H1 (cell line): ENCODE data around the gene RAB9B. TPM values are rescaled to one million over a fixed set of nuclear protein-coding genes. Genes with fewer than 3 reads are reported as not detected.

ENCODE experiments used
- CTCF ChIA-PET: fragments of 300-600 bp; sonication (Branson Sonifier 250); formaldehyde crosslinking; loops from one replicate; lab custom pipeline; 2021; ENCODE audit not compliant: partially characterized antibody; lab: Charles Lee
- POLR2A ChIA-PET: fragments of 300-600 bp; sonication (Branson Sonifier 250); formaldehyde crosslinking; loops from one replicate; lab custom pipeline; 2021; ENCODE audit warnings: inconsistent platforms; ENCODE audit not compliant: partially characterized antibody; lab: Charles Lee
- DNase-seq, 2 experiments: peaks; one replicate each; pipeline versions ENCODE4 v3.0.0 to v3.0.0-alpha.2; 2010 to 2022; ENCODE audit warnings: low spot score in 2 of 2, low read depth in 1 of 2, mixed read lengths in 1 of 2
- FAIRE-seq: peaks from 2 replicates; lab custom pipeline; 2011; peaks lifted over from hg19 to GRCh38; lab: Jason Lieb, UNC
- H2AFZ ChIP-seq: 2 replicates; pipeline ENCODE4 v1.8.1; 2012; ENCODE audit warnings: low read length, inconsistent platforms
- H2AK5ac ChIP-seq: 2 replicates; pipeline ENCODE4 v1.6.1; 2013; ENCODE audit warnings: low read depth, low read length
- H2BK120ac ChIP-seq: replicated peaks from 2 replicates; pipeline ENCODE3; 2013; ENCODE audit warnings: low read depth, low read length, inconsistent platforms
- H2BK12ac ChIP-seq: 2 replicates; pipeline ENCODE4 v1.6.1; 2013; ENCODE audit warnings: low read depth, low read length
- H2BK15ac ChIP-seq: 2 replicates; pipeline ENCODE4 v1.6.1; 2013; ENCODE audit warnings: low read length
- H2BK20ac ChIP-seq: 2 replicates; pipeline ENCODE4 v1.6.1; 2013; ENCODE audit warnings: low read length
- H2BK5ac ChIP-seq: 2 replicates; pipeline ENCODE4 v1.6.1; 2013; ENCODE audit warnings: low read depth, low read length
- H3K14ac ChIP-seq: 2 replicates; pipeline ENCODE4 v1.6.1; 2013; ENCODE audit warnings: inconsistent platforms; ENCODE audit not compliant: insufficient read length
- H3K18ac ChIP-seq: 2 replicates; pipeline ENCODE4 v1.6.1; 2013; ENCODE audit warnings: low read length; ENCODE audit errors: extremely low read depth
- H3K23ac ChIP-seq: 2 replicates; pipeline ENCODE4 v1.6.1; 2013; ENCODE audit warnings: inconsistent platforms; ENCODE audit not compliant: insufficient read length
- H3K23me2 ChIP-seq: 2 replicates; pipeline ENCODE4 v1.6.1; 2013; ENCODE audit warnings: low read depth, low read length
- H3K27ac ChIP-seq: 2 replicates; pipeline ENCODE4 v1.6.1; 2011; ENCODE audit warnings: low read depth, low read length, inconsistent platforms
- H3K27me3 ChIP-seq, 4 experiments: replicated peaks in 1 of 4; 1 replicate in 1 of 4; 2 replicates in 3 of 4; pipeline versions ENCODE4 v1.6.1 to v1.8.1; 2011 to 2013; ENCODE audit warnings: low read length in 3 of 4, mild to moderate bottlenecking in 3 of 4, inconsistent platforms in 2 of 4, mixed read lengths in 2 of 4, moderate library complexity in 1 of 4; ENCODE audit not compliant: control insufficient read depth in 3 of 4, insufficient read depth in 3 of 4; ENCODE audit errors: extremely low read depth in 1 of 4
- H3K36me3 ChIP-seq, 4 experiments: 2 replicates each; pipeline versions ENCODE4 v1.6.1 to v1.8.1; 2011 to 2013; ENCODE audit warnings: mild to moderate bottlenecking in 4 of 4, low read length in 3 of 4, moderate library complexity in 2 of 4, control low read depth in 1 of 4, inconsistent platforms in 1 of 4; ENCODE audit not compliant: insufficient read depth in 4 of 4, control insufficient read depth in 2 of 4
- H3K4ac ChIP-seq: replicated peaks from 2 replicates; pipeline ENCODE3; 2013; ENCODE audit warnings: low read length, low read depth, mixed read lengths, inconsistent platforms; ENCODE audit not compliant: insufficient read length
- H3K4me1 ChIP-seq, 4 experiments: replicated peaks in 1 of 4; 1 replicate in 1 of 4; 2 replicates in 3 of 4; pipeline versions ENCODE4 v1.6.1 to v1.8.1; 2011 to 2013; ENCODE audit warnings: low read length in 3 of 4, inconsistent platforms in 2 of 4, mixed read lengths in 1 of 4; ENCODE audit not compliant: insufficient read depth in 4 of 4, control insufficient read depth in 3 of 4
- H3K4me2 ChIP-seq, 2 experiments: 2 replicates each; pipeline versions ENCODE4 v1.6.1 to v1.8.1; 2011 to 2013; ENCODE audit warnings: low read depth in 2 of 2, low read length in 2 of 2, control low read depth in 1 of 2, inconsistent platforms in 1 of 2, mild to moderate bottlenecking in 1 of 2; ENCODE audit not compliant: insufficient read depth in 1 of 2
- H3K4me3 ChIP-seq, 4 experiments: fragments of 200-600, 300-600 bp in 1 of 4; sonication (generic), shearing (Covaris generic), sonication (Bioruptor Twin) in 1 of 4; 2 replicates each; pipeline versions ENCODE4 v1.5.1 to v1.8.1; 2011 to 2016; ENCODE audit warnings: low read length in 4 of 4, low read depth in 3 of 4, control low read depth in 2 of 4, inconsistent platforms in 2 of 4, mild to moderate bottlenecking in 2 of 4, mixed read lengths in 1 of 4, moderate library complexity in 1 of 4; ENCODE audit not compliant: insufficient read depth in 2 of 4; ENCODE audit errors: extremely low read depth in 1 of 4
- H3K56ac ChIP-seq: replicated peaks from 2 replicates; pipeline ENCODE3; 2013; ENCODE audit warnings: low read depth, mild to moderate bottlenecking, mixed read lengths, low read length, inconsistent platforms; ENCODE audit not compliant: insufficient read length
- H3K79me1 ChIP-seq: 2 replicates; pipeline ENCODE4 v1.6.1; 2013; ENCODE audit warnings: low read depth, low read length, control low read depth
- H3K79me2 ChIP-seq, 2 experiments: 2 replicates each; pipeline versions ENCODE4 v1.6.1 to v1.8.1; 2012 to 2013; ENCODE audit warnings: low read length in 2 of 2, mild to moderate bottlenecking in 2 of 2, inconsistent platforms in 1 of 2; ENCODE audit not compliant: insufficient read depth in 2 of 2, control insufficient read depth in 1 of 2
- H3K9ac ChIP-seq, 4 experiments: replicated peaks in 1 of 4; 1 replicate in 1 of 4; 2 replicates in 3 of 4; pipeline versions ENCODE4 v1.6.1 to v1.8.1; 2011 to 2013; ENCODE audit warnings: low read depth in 3 of 4, low read length in 3 of 4, control low read depth in 2 of 4, mild to moderate bottlenecking in 2 of 4, moderate library complexity in 2 of 4, inconsistent platforms in 1 of 4; ENCODE audit errors: extremely low read depth in 1 of 4
- H3K9me3 ChIP-seq, 2 experiments: 2 replicates each; pipeline versions ENCODE4 v1.6.1 to v1.8.1; 2012 to 2013; ENCODE audit warnings: mild to moderate bottlenecking in 2 of 2, moderate library complexity in 2 of 2, control low read depth in 1 of 2, inconsistent platforms in 1 of 2, low read depth in 1 of 2, low read length in 1 of 2, mixed read lengths in 1 of 2; ENCODE audit not compliant: insufficient read depth in 2 of 2
- H4K20me1 ChIP-seq, 2 experiments: replicated peaks in 1 of 2; 2 replicates each; pipeline versions ENCODE3 to v1.8.1; 2011 to 2013; ENCODE audit warnings: inconsistent platforms in 2 of 2, low read length in 2 of 2, mild to moderate bottlenecking in 1 of 2; ENCODE audit not compliant: insufficient read depth in 2 of 2, control insufficient read depth in 1 of 2
- H4K5ac ChIP-seq: 2 replicates; pipeline ENCODE4 v1.6.1; 2013; ENCODE audit warnings: low read length, low read depth, mixed read lengths, inconsistent platforms; ENCODE audit not compliant: insufficient read length
- H4K8ac ChIP-seq: 2 replicates; pipeline ENCODE4 v1.8.0; 2013; ENCODE audit warnings: mild to moderate bottlenecking, moderate library complexity, low read length, inconsistent platforms; ENCODE audit not compliant: insufficient read depth; ENCODE audit errors: extremely low read depth
- H4K91ac ChIP-seq: replicated peaks from 2 replicates; pipeline ENCODE3; 2013; ENCODE audit warnings: low read length, mixed read lengths, inconsistent platforms; ENCODE audit not compliant: insufficient read length
- KDM1A ChIP-seq: fragments of 200-600, 300-600 bp; sonication (generic); IDR thresholded peaks from 2 replicates; pipeline ENCODE4 v1.7.1; 2016; ENCODE audit warnings: mild to moderate bottlenecking, low read length, borderline replicate concordance
- NRF1 ChIP-seq: IDR thresholded peaks from 2 replicates; pipeline ENCODE4 v1.6.1; 2011; ENCODE audit warnings: mild to moderate bottlenecking, low read depth, low read length, improper control_type of control experiment
- POLR2AphosphoS5 ChIP-seq: IDR thresholded peaks from 2 replicates; pipeline ENCODE4 v1.6.1; 2011; ENCODE audit warnings: low read depth, low read length
- USF2 ChIP-seq: IDR thresholded peaks from 2 replicates; pipeline ENCODE4 v1.6.1; 2011; ENCODE audit warnings: low read length, improper control_type of control experiment
- WGBS, 2 experiments: shearing (Covaris generic) in 1 of 2; methylation state at CpG; one replicate each; pipeline versions ENCODE4 v1.1.6 to v1.1.7; 2013 to 2015; ENCODE audit warnings: low lambda C conversion rate in 2 of 2, mixed read lengths in 2 of 2, inconsistent platforms in 1 of 2, low coverage in 1 of 2, missing lambda C conversion rate in 1 of 2; ENCODE audit not compliant: insufficient replicate concordance in 2 of 2, insufficient coverage in 1 of 2, insufficient read length in 1 of 2; ENCODE audit errors: extremely low coverage in 1 of 2, missing lambda C conversion rate in 1 of 2; 5-methylcytosine and 5-hydroxymethylcytosine counted together
- polyA plus RNA-seq, 7 experiments: library from polyadenylated mRNA; depleted of rRNA in 3 of 7; stranded (reverse) in 5 of 7; unstranded in 2 of 7; fragments of >200 nt in 5 of 7; fragments of 200-250 nt in 2 of 7; gene quantifications; 1 replicate in 5 of 7; 2 replicates in 1 of 7; 4 replicates in 1 of 7; pipeline versions ENCODE4 v1.2.1 to v1.2.3, GENCODE V29; 2011 to 2013; ENCODE audit warnings: missing spikeins in 2 of 7, mixed read lengths in 2 of 7
- total RNA-seq: library from RNA; stranded (reverse); fragmentation: NEBNext Ultra II Directional; extraction: Animal tissue kit (Norgen Biotek cat#: 25700); gene quantifications from 2 replicates; pipeline ENCODE4 v1.2.1, GENCODE V29; 2021
- TF ChIP-seq, protein P1 (sequence below): IDR thresholded peaks from 2 replicates; pipeline ENCODE4 v1.6.1; 2012; ENCODE audit warnings: low read length, inconsistent platforms
- TF ChIP-seq, protein P2 (sequence below): IDR thresholded peaks from 2 replicates; pipeline ENCODE4 v1.6.1; 2012; ENCODE audit warnings: inconsistent platforms

Gene RAB9B
- total and polyA plus RNA-seq, 2 of the 8 experiments (the other 6 are each of a cell fraction or from before 2014, with no cell fraction given): 0.26 to 0.56 TPM

DNA sequence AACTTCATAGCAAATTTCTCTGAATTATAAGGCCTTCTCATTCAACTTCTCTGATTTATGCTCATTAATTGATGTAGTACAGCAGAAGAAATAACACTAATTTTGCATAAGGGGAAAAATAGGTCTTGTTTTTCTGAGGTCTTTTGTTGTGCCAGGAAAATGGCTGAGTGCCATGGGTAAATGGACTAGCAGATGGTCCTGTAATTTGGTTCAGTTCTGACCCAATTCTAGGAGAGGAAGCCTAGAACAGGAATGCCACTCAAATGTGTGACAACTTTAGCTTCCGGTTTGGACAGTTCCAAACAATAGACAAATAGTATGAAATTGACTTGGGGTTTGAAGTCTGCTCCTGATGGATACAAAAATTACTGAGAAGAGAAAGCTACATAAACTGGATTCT lies 6.2 kb downstream of the RAB9B start:
- peaks cover 0 to 1% (median 0%) of the 10 kb centered on the region in 4 experiments; a peak in 1 of 7 replicates for H3K27me3 ChIP-seq
- H3K14ac ChIP-seq: no peak overlapping the region
- no peak overlapping the region for H2BK5ac ChIP-seq
- no peak for FAIRE-seq
- no peak overlapping the region for H4K5ac ChIP-seq
- ChIA-PET POLR2A (no interaction called here), CTCF (no interaction called here)
- no peak overlapping the region for H3K4me2 ChIP-seq
- H4K91ac ChIP-seq: no peak overlapping the region
- H4K20me1 ChIP-seq: no peaks in the 10 kb centered on the region
- H4K8ac ChIP-seq: no peak overlapping the region
- H3K79me1 ChIP-seq: no peaks in the 10 kb centered on the region
- no peak overlapping the region for H3K23ac ChIP-seq
- no peak for DNase-seq
- no peak overlapping the region for H3K18ac ChIP-seq
- H3K4ac ChIP-seq: no peak overlapping the region
- no peak overlapping the region for H2BK20ac ChIP-seq
- no peaks in the 10 kb centered on the region for H3K79me2 ChIP-seq
- no peak overlapping the region for H3K4me3 ChIP-seq
- H2AFZ ChIP-seq: no peak overlapping the region
- H3K56ac ChIP-seq: no peak overlapping the region
- no peak overlapping the region for H3K9ac ChIP-seq
- no peak overlapping the region for H2BK12ac ChIP-seq
- H3K27ac ChIP-seq: no peak overlapping the region
- 83% methylated on average over 1 of the region's 1 CpG; no CpG with 5 or more reads in 1 of the 2 experiments for WGBS, 2 experiments
- no peak overlapping the region for H2AK5ac ChIP-seq
- TF ChIP-seq, protein P1, sequence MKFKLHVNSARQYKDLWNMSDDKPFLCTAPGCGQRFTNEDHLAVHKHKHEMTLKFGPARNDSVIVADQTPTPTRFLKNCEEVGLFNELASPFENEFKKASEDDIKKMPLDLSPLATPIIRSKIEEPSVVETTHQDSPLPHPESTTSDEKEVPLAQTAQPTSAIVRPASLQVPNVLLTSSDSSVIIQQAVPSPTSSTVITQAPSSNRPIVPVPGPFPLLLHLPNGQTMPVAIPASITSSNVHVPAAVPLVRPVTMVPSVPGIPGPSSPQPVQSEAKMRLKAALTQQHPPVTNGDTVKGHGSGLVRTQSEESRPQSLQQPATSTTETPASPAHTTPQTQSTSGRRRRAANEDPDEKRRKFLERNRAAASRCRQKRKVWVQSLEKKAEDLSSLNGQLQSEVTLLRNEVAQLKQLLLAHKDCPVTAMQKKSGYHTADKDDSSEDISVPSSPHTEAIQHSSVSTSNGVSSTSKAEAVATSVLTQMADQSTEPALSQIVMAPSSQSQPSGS: no peak
- TF ChIP-seq POLR2AphosphoS5: no peak
- no peak for TF ChIP-seq USF2
- TF ChIP-seq KDM1A: no peak
- TF ChIP-seq, protein P2, sequence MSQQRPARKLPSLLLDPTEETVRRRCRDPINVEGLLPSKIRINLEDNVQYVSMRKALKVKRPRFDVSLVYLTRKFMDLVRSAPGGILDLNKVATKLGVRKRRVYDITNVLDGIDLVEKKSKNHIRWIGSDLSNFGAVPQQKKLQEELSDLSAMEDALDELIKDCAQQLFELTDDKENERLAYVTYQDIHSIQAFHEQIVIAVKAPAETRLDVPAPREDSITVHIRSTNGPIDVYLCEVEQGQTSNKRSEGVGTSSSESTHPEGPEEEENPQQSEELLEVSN: no peak
- no peak for TF ChIP-seq NRF1
- H2BK15ac ChIP-seq: no peak overlapping the region
- H3K36me3 ChIP-seq: no peaks in the 10 kb centered on the region
- H3K4me1 ChIP-seq: no peaks in the 10 kb centered on the region
- H3K23me2 ChIP-seq: no peaks in the 10 kb centered on the region
- H3K9me3 ChIP-seq: no peaks in the 10 kb centered on the region
- H2BK120ac ChIP-seq: no peak overlapping the region
